HG03175 (cell line): ENCODE measurements around the gene ATP9B.
"Not testable (repeated sequence)": the region's sequence is repeated elsewhere in the genome, so short reads cannot be mapped to it uniquely, and the experiment has no call there.

Source experiments
- ATAC-seq: cut with Tn5 transposase; IDR thresholded peaks from one replicate; pipeline ENCODE4 v1.9.1; 2021; ENCODE audit warnings: mild to moderate bottlenecking, moderate library complexity; ENCODE audit not compliant: unreplicated experiment

Gene ATP9B

GRCh38 chr18:79135924-79136323 is 66.7 kb downstream of the ATP9B start:
- no peak for ATAC-seq

GRCh38 chr18:79136742-79137141 is 67.5 kb downstream of the ATP9B start:
- ATAC-seq = no peak

GRCh38 chr18:79139206-79139605 is 70.0 kb downstream of the ATP9B start:
- ATAC-seq = no peak

- no peak for ATAC-seq
Observed at GRCh38 chr18:79147014-79147413, 77.8 kb downstream of the ATP9B start.

- ATAC-seq = no peak
Observed at GRCh38 chr18:79151191-79151590, 82.0 kb downstream of the ATP9B start.

GRCh38 chr18:79156327-79156726 is 87.1 kb downstream of the ATP9B start:
- no peak for ATAC-seq

- no peak for ATAC-seq
Observed at GRCh38 chr18:79164706-79165105, 95.5 kb downstream of the ATP9B start.

- no peak for ATAC-seq
Observed at GRCh38 chr18:79166702-79167101, 97.5 kb downstream of the ATP9B start.

- no peak for ATAC-seq
Observed at GRCh38 chr18:79167526-79168190, 98.5 kb downstream of the ATP9B start.

- ATAC-seq = no peak
Observed at GRCh38 chr18:79169958-79170555, 100.9 kb downstream of the ATP9B start.

- ATAC-seq = not testable (repeated sequence)
Observed at GRCh38 chr18:79172331-79172730, 103.1 kb downstream of the ATP9B start.

GRCh38 chr18:79173742-79174141 is 104.5 kb downstream of the ATP9B start:
- ATAC-seq = no peak

GRCh38 chr18:79178113-79178531 is 108.9 kb downstream of the ATP9B start:
- no peak for ATAC-seq

- ATAC-seq = no peak
Observed at GRCh38 chr18:79182047-79182713, 113.0 kb downstream of the ATP9B start.

- no peak for ATAC-seq
Observed at GRCh38 chr18:79185648-79186047, 116.5 kb downstream of the ATP9B start.

- no peak for ATAC-seq
Observed at GRCh38 chr18:79186649-79187048, 117.5 kb downstream of the ATP9B start.

- no peak for ATAC-seq
Observed at GRCh38 chr18:79187532-79188277, 118.5 kb downstream of the ATP9B start.

- no peak for ATAC-seq
Observed at GRCh38 chr18:79191418-79191817, 122.2 kb downstream of the ATP9B start.

GRCh38 chr18:79191956-79192355 is 122.8 kb downstream of the ATP9B start:
- no peak for ATAC-seq

GRCh38 chr18:79193826-79194225 is 124.6 kb downstream of the ATP9B start:
- ATAC-seq = no peak
